ENCODE data around the gene GNG7.
"Not testable (repeated sequence)": the region's sequence is repeated elsewhere in the genome, so short reads cannot be mapped to it uniquely, and the experiment has no call there.

The GNG7 gene

GRCh38 chr19:2546128-2547032 lies 156.1 kb downstream of the GNG7 start:
- DNase-seq = no peak

DNA sequence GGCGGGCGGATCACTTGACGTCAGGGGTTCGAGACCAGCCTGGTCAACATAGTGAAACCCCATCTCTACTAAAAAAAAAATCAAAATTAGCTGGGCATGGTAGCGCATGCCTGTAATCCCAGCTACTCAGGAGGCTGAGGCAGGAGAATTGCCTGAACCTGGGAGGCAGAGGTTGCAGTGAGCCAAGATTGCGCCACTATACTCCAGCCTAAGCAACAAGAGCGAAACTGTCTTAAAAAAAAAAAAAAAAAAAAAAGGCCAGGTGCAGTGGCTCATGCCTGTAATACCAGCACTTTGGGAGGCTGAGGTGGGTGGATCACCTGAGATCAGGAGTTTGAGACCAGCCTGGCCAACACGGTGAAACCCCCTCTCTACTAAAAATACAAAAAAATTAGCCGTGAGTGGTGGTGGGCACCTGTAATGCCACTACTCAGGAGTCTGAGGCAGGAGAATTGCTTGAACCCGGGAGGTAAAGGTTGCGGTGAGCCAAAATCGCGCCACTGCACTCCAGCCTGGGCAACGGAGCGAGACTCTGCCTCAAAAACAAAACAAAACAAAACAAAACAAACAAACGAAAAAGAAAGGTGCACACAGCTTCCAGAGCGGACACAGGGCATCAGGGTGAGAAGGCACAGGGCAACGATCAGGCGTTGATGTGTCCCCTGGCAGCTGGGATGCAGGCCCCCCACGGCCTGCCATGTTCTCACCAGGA lies 156.9 kb downstream of the GNG7 start:
- not testable (repeated sequence) for DNase-seq

- no peak for DNase-seq
Observed at GRCh38 chr19:2544576-2545415, 157.7 kb downstream of the GNG7 start.

- peak; percentile 87 for DNase-seq
Observed at GRCh38 chr19:2543463-2544442, 158.7 kb downstream of the GNG7 start.

- not testable (repeated sequence) for DNase-seq
Observed at GRCh38 chr19:2543072-2543462, 159.4 kb downstream of the GNG7 start.

- DNase-seq = no peak
Observed at GRCh38 chr19:2542341-2543069, 160.0 kb downstream of the GNG7 start.

DNA sequence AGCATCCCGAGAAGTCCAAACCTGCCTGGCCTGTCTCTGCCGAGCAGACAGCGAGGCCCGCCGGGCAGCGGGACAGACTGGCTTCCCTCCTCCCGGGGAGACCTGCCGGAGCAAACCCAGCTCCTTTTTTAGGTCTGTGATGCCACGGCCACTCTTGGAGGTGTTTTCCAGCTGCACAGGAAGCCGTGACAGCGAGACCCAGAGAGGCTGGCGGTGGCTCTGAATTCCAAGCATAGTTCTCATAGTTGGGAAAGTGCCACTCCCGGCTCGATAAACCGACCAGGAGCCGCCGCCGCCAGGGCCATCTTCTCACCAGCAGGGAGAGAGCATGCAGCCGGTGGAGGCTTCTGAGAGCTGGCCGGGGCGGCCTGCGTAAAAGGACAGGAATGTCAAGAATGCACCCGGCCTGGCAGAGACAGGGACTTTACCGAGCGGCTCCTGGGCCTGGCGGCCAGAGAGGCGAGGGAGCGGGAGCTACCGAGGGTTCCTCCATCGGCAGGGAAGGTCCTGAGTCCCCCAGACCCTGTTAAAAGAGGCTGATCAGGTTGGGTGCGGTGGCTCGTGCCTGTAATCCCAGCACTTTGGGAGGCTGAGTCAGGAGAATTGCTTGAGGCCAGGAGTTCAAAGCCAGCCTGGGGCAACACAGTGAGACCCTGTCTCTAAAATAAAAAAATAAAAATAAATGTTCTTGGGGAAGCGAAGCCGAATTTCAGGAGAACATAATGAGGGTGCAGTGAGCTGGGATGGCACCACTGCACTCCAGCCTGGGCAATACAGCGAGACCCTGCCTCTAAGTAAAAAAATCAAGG lies 161.6 kb downstream of the GNG7 start:
- no peak for DNase-seq

DNA sequence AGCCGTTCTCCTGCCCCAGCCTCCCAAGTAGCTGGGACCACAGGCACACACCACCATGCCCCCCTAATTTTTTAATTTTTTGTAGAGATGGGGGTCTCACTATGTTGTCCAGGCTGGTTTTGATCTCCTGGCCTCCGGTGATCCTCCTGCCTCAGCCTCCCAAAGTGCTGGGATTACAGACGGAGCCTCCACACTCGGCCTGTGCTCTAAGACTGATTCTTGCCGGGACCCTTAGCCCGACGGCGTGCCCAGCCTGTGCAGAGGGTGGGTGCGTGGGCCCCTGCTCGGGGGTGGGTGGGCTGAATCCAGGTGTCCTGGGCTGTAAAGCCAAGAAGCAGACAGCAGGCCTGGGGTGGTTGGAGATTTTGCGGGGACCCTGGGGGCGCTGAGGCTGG lies 162.2 kb downstream of the GNG7 start:
- no peak for DNase-seq

DNA sequence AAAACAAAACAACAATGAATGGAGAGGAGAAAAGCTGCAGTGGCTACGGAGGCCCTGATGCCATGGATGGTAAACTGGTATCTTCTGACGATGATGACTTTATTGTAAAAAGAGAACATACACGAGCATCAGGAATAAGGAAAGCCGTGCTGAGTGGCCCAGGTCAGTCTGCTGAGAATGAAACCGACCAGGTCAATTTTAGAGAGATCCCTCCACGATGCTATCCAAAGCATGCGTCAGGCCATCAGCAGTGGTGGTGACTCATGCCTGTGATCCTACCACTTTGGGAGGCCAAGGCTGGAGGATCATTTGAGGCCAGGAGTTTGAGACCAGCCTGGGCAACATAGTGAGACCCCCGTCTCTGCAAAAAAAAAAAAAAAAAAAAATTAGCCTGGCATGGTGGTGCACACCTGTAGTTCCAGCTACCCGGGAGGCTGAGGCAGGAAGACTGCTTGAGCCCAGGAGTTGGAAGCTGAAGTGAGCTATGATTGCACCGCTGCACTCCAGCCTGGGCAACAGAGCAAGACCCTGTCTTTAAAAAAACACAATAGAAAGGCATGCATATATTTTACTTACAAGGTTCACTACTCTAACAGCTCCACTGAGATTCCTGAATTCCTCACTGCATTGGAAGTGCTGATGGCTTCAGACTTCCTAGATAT lies 164.3 kb downstream of the GNG7 start:
- no peak for DNase-seq

DNA sequence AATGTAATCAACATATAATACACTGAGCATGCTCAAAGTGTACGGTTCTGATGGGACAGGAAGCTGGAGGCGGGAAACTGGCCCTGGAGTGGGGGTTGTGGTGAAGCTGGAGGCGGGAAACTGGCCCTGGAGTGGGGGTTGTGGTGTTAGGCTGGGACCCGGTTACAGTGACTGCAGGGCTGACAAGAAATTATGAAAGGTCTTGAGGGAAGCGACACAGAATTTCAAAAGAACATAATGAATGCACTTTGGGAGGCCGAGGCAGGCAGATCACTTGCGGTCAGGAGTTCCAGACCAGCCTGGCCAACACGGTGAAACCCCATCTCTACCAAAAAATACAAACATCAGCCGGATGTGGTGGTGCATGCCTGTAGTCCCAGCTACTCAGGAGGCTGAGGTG lies 164.9 kb downstream of the GNG7 start:
- DNase-seq = not testable (repeated sequence)

DNA sequence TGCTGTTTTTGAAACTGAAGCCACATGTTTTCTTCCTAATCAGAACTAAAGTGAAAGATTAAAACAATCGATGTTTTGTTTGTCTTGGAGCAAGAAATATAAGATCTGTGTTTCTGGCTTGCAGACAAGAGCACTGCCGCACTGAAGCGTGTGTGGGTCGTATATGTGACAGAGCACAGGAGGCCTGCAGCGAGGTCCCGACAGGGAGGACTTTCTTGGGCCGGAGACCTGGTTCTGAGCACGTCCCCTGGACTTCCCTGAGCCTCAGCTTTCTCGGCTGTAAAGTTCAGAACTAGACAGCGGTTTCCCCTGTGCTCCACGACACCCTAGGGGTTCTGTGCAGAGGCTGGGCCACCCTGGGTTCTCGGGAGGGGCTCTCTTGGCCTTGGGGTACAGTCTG lies 166.0 kb downstream of the GNG7 start:
- no peak for DNase-seq

DNA sequence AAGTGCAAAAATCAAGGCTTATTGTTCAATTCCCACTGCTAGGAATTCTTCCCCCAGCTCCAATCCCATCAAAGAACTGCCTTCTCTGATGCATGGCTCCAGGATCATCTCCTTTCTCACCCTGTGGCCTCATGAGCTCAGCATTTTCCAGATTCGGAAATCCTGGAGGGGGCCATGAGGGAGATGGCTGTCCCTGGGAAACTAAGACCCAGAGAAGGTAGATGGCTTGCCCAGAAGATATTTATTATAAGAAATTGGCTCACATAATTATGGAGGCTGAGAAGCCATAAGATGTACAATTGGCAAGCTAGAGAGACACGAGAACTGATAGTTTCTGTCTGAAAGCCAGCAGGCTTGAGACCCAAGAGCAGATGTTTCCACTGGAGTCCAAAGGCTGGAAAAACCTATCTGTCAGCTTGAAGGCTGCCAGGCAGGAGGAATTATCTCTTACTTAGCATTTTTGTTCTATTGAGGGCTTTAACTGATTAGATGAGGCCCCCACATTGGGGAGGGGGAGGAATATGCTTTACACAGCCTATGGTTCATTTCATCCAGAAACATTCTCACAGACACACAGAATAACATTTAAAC lies 168.0 kb downstream of the GNG7 start:
- no peak for DNase-seq

- no peak for DNase-seq
Observed at GRCh38 chr19:2533686-2534422, 168.6 kb downstream of the GNG7 start.

DNA sequence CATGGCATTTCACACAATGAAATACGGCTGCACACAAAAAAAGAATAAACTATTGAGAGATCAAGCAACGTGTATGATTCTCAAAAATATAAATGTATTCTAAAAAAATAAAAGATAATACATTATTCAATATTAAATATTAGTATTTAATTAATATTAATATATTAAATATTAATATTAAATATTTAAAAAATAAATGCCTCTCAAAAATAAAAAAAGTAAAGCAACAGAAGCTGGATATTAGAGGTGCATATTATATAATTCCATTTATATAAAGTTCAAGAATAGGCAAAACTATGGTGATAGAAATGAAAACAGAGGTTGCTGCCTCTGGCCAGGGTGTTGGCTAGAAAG lies 169.4 kb downstream of the GNG7 start:
- DNase-seq = no peak

GRCh38 chr19:2532252-2533071 lies 170.0 kb downstream of the GNG7 start:
- DNase-seq = no peak

GRCh38 chr19:2529942-2530341 lies 172.6 kb downstream of the GNG7 start:
- DNase-seq = not testable (repeated sequence)

- no peak for DNase-seq
Observed at GRCh38 chr19:2529473-2529918, 173.0 kb downstream of the GNG7 start.

DNA sequence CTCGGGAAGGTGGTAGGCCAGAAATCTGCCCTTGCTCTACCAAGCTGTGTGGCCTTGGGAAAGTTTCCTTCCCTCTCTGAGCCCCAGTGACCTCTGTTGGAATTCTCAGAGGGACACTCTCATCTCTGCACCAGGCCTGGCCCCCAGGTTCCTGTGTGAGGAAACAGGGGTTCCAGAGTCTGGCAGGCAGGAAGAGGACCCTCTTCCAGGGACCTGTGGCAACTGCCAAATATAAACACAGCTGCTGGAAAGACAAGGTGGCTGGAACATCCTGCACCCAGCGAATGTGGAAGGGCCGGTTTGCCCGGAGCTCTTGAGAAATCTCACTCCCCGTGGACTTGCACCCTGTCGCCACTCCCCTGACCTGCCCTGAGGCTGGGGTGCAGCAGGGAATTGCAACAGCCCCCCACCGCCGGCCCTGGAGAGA lies 173.8 kb downstream of the GNG7 start:
- no peak for DNase-seq

All from activated CD8-positive, alpha-beta memory T cell treated with anti-CD3 and anti-CD28 coated beads for 24 hours (primary cell).